Glutamatergic neuron (in vitro differentiated cells): ENCODE data around the gene PLCXD1. TPM values are rescaled to one million over a fixed set of nuclear protein-coding genes. Genes with fewer than 3 reads are reported as not detected.
"Not testable (repeated sequence)": the region's sequence is repeated elsewhere in the genome, so short reads cannot be mapped to it uniquely, and the experiment has no call there.

Experiments
- DNase-seq: peaks from one replicate; pipeline ENCODE4 v3.0.0; 2022
- H3K27ac Mint-ChIP-seq: one replicate; pipeline ENCODE4 v1.8.0; 2020; ENCODE audit warnings: mild to moderate bottlenecking, mixed read lengths, inconsistent platforms; ENCODE audit not compliant: unreplicated experiment
- H3K27me3 Mint-ChIP-seq: one replicate; pipeline ENCODE4 v1.8.0; 2020; ENCODE audit warnings: mild to moderate bottlenecking, moderate library complexity, mixed read lengths, inconsistent platforms; ENCODE audit not compliant: unreplicated experiment
- H3K36me3 Mint-ChIP-seq: one replicate; pipeline ENCODE4 v1.8.0; 2020; ENCODE audit warnings: mild to moderate bottlenecking, mixed read lengths, inconsistent platforms; ENCODE audit not compliant: unreplicated experiment
- H3K4me1 Mint-ChIP-seq: one replicate; pipeline ENCODE4 v1.8.0; 2020; ENCODE audit warnings: mild to moderate bottlenecking, low read depth, mixed read lengths, inconsistent platforms; ENCODE audit not compliant: unreplicated experiment
- H3K4me3 Mint-ChIP-seq: one replicate; pipeline ENCODE4 v1.8.0; 2020; ENCODE audit warnings: mild to moderate bottlenecking, mixed read lengths, inconsistent platforms; ENCODE audit not compliant: unreplicated experiment
- H3K9me3 Mint-ChIP-seq: one replicate; pipeline ENCODE4 v1.8.0; 2020; ENCODE audit warnings: mild to moderate bottlenecking, moderate library complexity, mixed read lengths, inconsistent platforms; ENCODE audit not compliant: unreplicated experiment
- total RNA-seq: library from RNA; stranded (reverse); fragmentation: NEBNext Ultra II Directional; extraction: Animal tissue kit (Norgen Biotek cat#: 25700); gene quantifications from one replicate; pipeline ENCODE4 v1.2.1, GENCODE V29; 2021; ENCODE audit not compliant: unreplicated experiment
- TF ChIP-seq, protein P1 (sequence below): fragments of 200-600 bp; sonication (generic); IDR thresholded peaks from one replicate; pipeline ENCODE4 v1.5.0; 2021; ENCODE audit not compliant: partially characterized antibody, unreplicated experiment

PLCXD1 gene
- total RNA-seq, 1 donor from 2014 or later: 36.4 TPM

DNA sequence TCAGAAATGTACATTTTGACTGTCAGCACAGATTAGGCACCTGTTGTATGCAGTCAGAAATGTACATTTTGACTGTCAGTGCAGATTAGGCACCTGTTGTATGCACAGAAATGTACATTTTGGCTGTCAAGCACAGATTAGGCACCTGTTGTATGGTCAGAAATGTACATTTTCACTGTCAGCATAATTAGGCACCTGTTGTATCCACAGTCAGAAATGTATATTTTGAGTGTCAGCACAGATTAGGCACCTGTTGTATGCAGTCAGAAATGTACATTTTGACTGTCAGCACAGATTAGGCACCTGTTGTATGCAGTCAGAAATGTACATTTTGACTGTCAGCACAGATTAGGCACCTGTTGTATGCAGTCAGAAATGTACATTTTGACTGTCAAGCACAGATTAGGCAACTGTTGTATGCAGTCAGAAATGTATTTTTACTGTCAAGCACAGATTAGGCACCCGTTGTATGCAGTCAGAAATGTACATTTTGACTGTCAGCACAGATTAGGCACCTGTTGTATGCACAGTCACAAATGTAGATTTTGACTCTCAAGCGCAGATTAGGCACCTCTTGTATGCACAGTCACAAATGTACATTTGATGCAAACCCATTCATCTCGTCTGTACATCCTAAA, 25.6 kb downstream of the PLCXD1 start:
- not testable (repeated sequence) for H3K36me3 Mint-ChIP-seq

GRCh38 chrX:307261-308111, 26.3 kb downstream of the PLCXD1 start:
- Mint-ChIP-seq H3K4me3 (no peak overlapping the region), H3K36me3 (peaks cover 10% of the 10 kb centered on the region), H3K4me1 (no peaks in the 10 kb centered on the region), H3K9me3 (peaks cover 10% of the 10 kb centered on the region), H3K27ac (no peak overlapping the region), H3K27me3 (peaks cover 6% of the 10 kb centered on the region)
- no peak for DNase-seq
- TF ChIP-seq, protein P1, sequence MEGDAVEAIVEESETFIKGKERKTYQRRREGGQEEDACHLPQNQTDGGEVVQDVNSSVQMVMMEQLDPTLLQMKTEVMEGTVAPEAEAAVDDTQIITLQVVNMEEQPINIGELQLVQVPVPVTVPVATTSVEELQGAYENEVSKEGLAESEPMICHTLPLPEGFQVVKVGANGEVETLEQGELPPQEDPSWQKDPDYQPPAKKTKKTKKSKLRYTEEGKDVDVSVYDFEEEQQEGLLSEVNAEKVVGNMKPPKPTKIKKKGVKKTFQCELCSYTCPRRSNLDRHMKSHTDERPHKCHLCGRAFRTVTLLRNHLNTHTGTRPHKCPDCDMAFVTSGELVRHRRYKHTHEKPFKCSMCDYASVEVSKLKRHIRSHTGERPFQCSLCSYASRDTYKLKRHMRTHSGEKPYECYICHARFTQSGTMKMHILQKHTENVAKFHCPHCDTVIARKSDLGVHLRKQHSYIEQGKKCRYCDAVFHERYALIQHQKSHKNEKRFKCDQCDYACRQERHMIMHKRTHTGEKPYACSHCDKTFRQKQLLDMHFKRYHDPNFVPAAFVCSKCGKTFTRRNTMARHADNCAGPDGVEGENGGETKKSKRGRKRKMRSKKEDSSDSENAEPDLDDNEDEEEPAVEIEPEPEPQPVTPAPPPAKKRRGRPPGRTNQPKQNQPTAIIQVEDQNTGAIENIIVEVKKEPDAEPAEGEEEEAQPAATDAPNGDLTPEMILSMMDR: no peak

More for the DNA sequence above, 25.6 kb downstream of the PLCXD1 start:
- not testable (repeated sequence) for H3K4me1 Mint-ChIP-seq, DNase-seq, H3K27me3 Mint-ChIP-seq, H3K27ac Mint-ChIP-seq, H3K4me3 Mint-ChIP-seq
- peaks cover 10% of the 10 kb centered on the region for H3K9me3 Mint-ChIP-seq

DNA sequence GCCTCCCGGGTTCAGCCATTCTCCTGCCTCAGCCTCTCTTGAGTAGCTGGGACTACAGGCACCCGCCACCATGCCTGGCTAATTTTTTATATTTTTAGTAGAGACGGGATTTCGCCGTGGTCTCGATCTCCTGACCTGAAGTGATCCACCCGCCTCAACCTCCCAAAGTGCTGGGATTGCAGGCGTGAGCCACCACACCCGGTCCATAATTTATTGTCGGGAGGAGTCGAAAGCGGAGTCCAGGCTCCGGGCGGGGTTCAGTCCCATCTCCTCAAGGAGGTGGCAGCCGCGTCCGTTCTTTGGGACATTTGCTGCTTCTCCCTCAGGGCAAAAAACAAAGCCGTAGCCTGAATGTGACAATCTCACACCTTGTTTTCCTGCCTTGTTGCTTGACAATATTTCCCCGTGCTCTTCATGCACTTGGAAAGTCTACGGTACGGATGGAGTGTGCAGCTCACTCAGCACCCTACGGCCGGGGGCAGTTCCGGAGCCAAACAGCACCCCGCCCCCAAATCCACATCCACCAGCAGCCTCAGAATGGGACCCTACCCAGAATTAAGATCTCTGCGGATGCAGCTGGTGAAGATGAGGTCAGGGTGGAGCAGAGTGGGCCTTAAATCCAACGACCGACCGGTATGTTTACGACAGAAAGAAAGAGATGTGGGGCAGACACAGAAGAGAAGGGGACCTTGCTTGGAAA, 27.8 kb downstream of the PLCXD1 start:
- Mint-ChIP-seq H3K9me3 (peaks cover 10% of the 10 kb centered on the region), H3K4me3 (no peak overlapping the region), H3K27me3 (peaks cover 7% of the 10 kb centered on the region), H3K27ac (no peak overlapping the region), H3K4me1 (no peaks in the 10 kb centered on the region), H3K36me3 (peaks cover 10% of the 10 kb centered on the region)
- TF ChIP-seq, protein P1: no peak
- DNase-seq: no peak

DNA sequence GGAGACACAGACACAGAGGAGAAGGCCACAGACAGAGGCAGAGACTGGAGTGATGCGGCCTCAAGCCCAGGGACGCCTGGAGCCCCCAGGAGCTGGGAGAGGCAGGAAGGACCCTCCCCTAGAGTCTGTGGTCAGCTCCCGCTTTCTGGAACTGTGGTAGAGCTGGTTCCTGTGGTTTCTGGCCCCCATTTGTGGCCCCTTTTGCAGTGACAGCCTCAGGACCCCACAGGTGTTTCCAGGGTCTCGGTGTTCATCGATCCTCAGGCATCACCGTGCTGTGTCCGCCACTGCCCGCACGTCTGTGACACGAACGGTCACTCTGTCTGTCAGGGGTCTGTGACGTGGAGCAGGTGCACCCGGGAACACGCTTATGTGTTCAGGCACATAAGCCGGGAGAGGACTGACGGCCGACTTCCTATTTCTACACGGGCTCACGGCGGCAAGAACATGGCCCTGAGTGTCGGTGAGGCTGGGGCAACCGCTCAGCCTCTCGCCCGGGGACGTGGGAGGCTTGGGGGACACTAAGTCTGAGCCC, 29.5 kb downstream of the PLCXD1 start:
- peaks cover 10% of the 10 kb centered on the region for H3K36me3 Mint-ChIP-seq
- DNase-seq: no peak

More for the DNA sequence above, 29.5 kb downstream of the PLCXD1 start:
- Mint-ChIP-seq H3K9me3 (peaks cover 8% of the 10 kb centered on the region), H3K4me3 (no peak overlapping the region), H3K27ac (no peak overlapping the region), H3K4me1 (no peaks in the 10 kb centered on the region), H3K27me3 (peaks cover 7% of the 10 kb centered on the region)
- TF ChIP-seq, protein P1: no peak
